Bronchial epithelial cell (primary cell): ENCODE data around the gene ADAMTS17. TPM values are rescaled to one million over a fixed set of nuclear protein-coding genes. Genes with fewer than 3 reads are reported as not detected.

Experiments
- DNase-seq: peaks from one replicate; pipeline ENCODE4 v3.0.0-alpha.2; 2010; ENCODE audit warnings: low read depth
- FAIRE-seq: peaks from 2 replicates; lab custom pipeline; 2011; peaks lifted over from hg19 to GRCh38; lab: Jason Lieb, UNC
- H3K27me3 ChIP-seq: 2 replicates; pipeline ENCODE4 v1.5.1; 2011; ENCODE audit warnings: low read length; ENCODE audit not compliant: control insufficient read depth, insufficient read depth
- H3K36me3 ChIP-seq: 2 replicates; pipeline ENCODE4 v1.5.1; 2011; ENCODE audit warnings: low read length; ENCODE audit not compliant: control insufficient read depth, insufficient read depth
- H3K4me3 ChIP-seq: 2 replicates; pipeline ENCODE4 v1.5.1; 2011; ENCODE audit warnings: mild to moderate bottlenecking, low read depth, low read length, control low read depth
- CTCF ChIP-seq: IDR thresholded peaks from 2 replicates; pipeline ENCODE4 v1.5.1; 2011; ENCODE audit warnings: mild to moderate bottlenecking, moderate library complexity, low read length, control low read depth, inconsistent platforms; ENCODE audit not compliant: insufficient read depth, severe bottlenecking
- total RNA-seq: library from RNA; depleted of rRNA; stranded (reverse); fragments of >200 nt; gene quantifications from 2 replicates; pipeline ENCODE4 v1.2.1, GENCODE V29; 2014

ADAMTS17 gene
- total RNA-seq, 1 donor from 2014 or later: 1.1 TPM

DNA sequence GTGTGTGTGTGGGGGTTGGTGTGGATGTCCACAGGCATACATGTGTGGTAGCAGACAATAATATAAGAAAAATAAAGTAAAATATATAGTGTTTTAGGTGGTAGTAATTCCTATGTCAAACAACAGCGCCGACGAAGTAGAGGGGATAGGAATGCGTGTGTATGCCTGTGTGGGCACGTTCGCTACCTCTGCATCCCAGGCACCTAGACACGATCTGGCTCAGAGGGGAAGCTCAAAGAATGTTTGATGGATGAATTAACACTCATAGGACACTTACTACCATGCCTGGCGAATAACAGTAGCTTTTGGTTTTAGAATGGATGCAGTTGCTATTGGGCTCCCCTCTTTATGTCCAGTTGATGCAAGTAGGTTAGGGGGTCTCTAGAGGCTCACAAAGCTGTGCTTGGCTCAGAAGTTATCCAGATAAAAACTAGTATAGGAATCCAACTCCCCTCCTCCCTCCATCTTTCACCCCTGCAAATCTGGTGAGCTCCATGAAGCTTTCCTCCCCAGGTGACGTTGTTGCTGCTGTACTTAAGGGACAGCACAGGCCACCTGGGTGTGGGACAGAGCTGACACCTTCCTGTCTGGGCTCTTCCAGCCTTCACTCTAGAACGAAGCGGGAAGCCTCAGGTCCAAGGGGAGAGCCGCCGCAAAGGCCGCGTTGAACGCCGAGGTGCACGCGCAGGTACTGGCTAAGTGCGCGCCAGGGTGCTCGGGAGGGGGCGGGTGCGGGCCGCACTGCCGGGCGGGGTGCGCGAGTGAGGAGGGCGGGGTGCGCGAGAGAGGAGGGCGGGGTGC, 415.9 kb downstream of the ADAMTS17 start:
- no peak for FAIRE-seq
- H3K4me3 ChIP-seq: peak overlapping the region; percentile 31
- peak; percentile 72 for DNase-seq
- H3K36me3 ChIP-seq: no peaks in the 10 kb centered on the region
- no peak for TF ChIP-seq CTCF
- H3K27me3 ChIP-seq: no peaks in the 10 kb centered on the region

GRCh38 chr15:99923711-99924110, 418.1 kb downstream of the ADAMTS17 start:
- Histone ChIP-seq H3K36me3 (no peaks in the 10 kb centered on the region), H3K4me3 (no peak overlapping the region), H3K27me3 (peaks cover 2% of the 10 kb centered on the region)
- no peak for FAIRE-seq
- no peak for DNase-seq
- no peak for TF ChIP-seq CTCF

Other genes with a start within 250 kb of the ADAMTS17 start
- gene CERS3, start 187.0 kb upstream of the ADAMTS17 start, total RNA-seq: 4.7 and 27.3 TPM in 2 replicates